K562 (cell line): ENCODE data around the gene ARFRP1. TPM values are rescaled to one million over a fixed set of nuclear protein-coding genes. Genes with fewer than 3 reads are reported as not detected.
A peak's percentile ranks its signal among the peaks of the same experiment; 100 is the strongest.

Source experiments
- CCAR2 ChIP-seq: fragments of 200-400 bp; formaldehyde crosslinking; IDR thresholded peaks from 2 replicates; pipeline ENCODE4 v1.6.1; 2017; ENCODE audit warnings: mild to moderate bottlenecking, low read depth, low read length
- CEBPZ ChIP-seq: fragments of 150-350 bp; IDR thresholded peaks from 2 replicates; pipeline ENCODE4 v1.6.1; 2014; ENCODE audit warnings: low read depth, mild to moderate bottlenecking, low read length, borderline replicate concordance
- FOXK1 ChIP-seq: sonication (generic); formaldehyde crosslinking; IDR thresholded peaks from 2 replicates; pipeline ENCODE4 v1.8.0; 2022; ENCODE audit warnings: missing genetic modification reagents, mild to moderate bottlenecking, borderline replicate concordance
- KHSRP ChIP-seq: fragments of 450-650 bp; IDR thresholded peaks from 2 replicates; pipeline ENCODE4 v1.6.1; 2017
- NFE2 ChIP-seq: IDR thresholded peaks from 2 replicates; pipeline ENCODE4 v1.6.1; 2014; ENCODE audit warnings: antibody characterized with exemption, low read depth
- PTBP1 ChIP-seq: fragments of 200-400 bp; formaldehyde crosslinking; IDR thresholded peaks from 2 replicates; pipeline ENCODE4 v1.6.1; 2017; ENCODE audit warnings: low read depth, low read length
- RBFOX2 ChIP-seq: fragments of 200-400 bp; formaldehyde crosslinking; IDR thresholded peaks from 2 replicates; pipeline ENCODE4 v1.6.1; 2017; ENCODE audit warnings: low read depth, mild to moderate bottlenecking, low read length, moderate library complexity
- ZNF12 ChIP-seq: sonication (generic); formaldehyde crosslinking; IDR thresholded peaks from 2 replicates; pipeline ENCODE4 v1.4.0; 2020; ENCODE audit warnings: mild to moderate bottlenecking, missing genetic modification reagents
- ZNF695 ChIP-seq: fragments of 450-650 bp; formaldehyde crosslinking; IDR thresholded peaks from 2 replicates; pipeline ENCODE4 v1.4.0; 2020; ENCODE audit warnings: mild to moderate bottlenecking, moderate library complexity
- ZNF707 ChIP-seq: fragments of 250-450 bp; sonication (Bioruptor Pico); conservative IDR thresholded peaks from 2 replicates; pipeline ENCODE4 v1.8.0; 2022; ENCODE audit warnings: inconsistent platforms, mild to moderate bottlenecking, moderate library complexity
- polyA plus RNA-seq, 8 experiments: library from polyadenylated mRNA; depleted of rRNA in 4 of 8; stranded (reverse) in 5 of 8; unstranded in 3 of 8; fragments of >200 nt; fragmentation: Nextera tagmentation in 2 of 8; fragmentation: Illumina TruSeq in 1 of 8; extraction: Ambion mirVana in 2 of 8; extraction: Trizol in 1 of 8; gene quantifications; 2 replicates each; pipeline versions ENCODE4 v1.2.1 to v1.2.3, GENCODE V29; 2011 to 2014; ENCODE audit warnings: inconsistent platforms in 1 of 8, missing spikeins in 1 of 8
- total RNA-seq, 7 experiments: library from RNA; depleted of rRNA in 6 of 7; stranded (reverse); fragments of >200 nt in 6 of 7; fragmentation: Illumina TruSeq in 2 of 7; extraction: Trizol in 2 of 7; gene quantifications; 2 replicates each; pipeline versions ENCODE4 v1.2.1 to v1.2.3, GENCODE V29; 2011 to 2021; ENCODE audit warnings: low replicate concordance in 1 of 7
- TF ChIP-seq, protein P1 (sequence below): IDR thresholded peaks from 3 replicates; pipeline ENCODE4 v1.6.1; 2011; ENCODE audit warnings: borderline replicate concordance, mild to moderate bottlenecking, moderate library complexity; ENCODE audit not compliant: insufficient read length; ENCODE audit errors: extremely low read depth
- TF ChIP-seq, protein P2 (sequence below): fragments of 450-650 bp; IDR thresholded peaks from one replicate; pipeline ENCODE4 v1.6.1; 2018; ENCODE audit warnings: mild to moderate bottlenecking, moderate library complexity; ENCODE audit not compliant: partially characterized antibody
- TF ChIP-seq, protein P3 (sequence below): sonication (generic); formaldehyde crosslinking; IDR thresholded peaks from 2 replicates; pipeline ENCODE4 v1.5.0; 2020; ENCODE audit warnings: missing genetic modification reagents
- TF ChIP-seq, protein P4 (sequence below): fragments of 250-450 bp; sonication (Bioruptor Pico); IDR thresholded peaks from 2 replicates; pipeline ENCODE4 v1.8.0; 2022; ENCODE audit warnings: inconsistent platforms

ARFRP1 gene
- total and polyA plus RNA-seq, 9 of the 15 experiments (the other 6 are each of a cell fraction or from before 2014, with no cell fraction given), result 2.2 to 78.9 (median 37.3) TPM

- TF ChIP-seq, protein P1, sequence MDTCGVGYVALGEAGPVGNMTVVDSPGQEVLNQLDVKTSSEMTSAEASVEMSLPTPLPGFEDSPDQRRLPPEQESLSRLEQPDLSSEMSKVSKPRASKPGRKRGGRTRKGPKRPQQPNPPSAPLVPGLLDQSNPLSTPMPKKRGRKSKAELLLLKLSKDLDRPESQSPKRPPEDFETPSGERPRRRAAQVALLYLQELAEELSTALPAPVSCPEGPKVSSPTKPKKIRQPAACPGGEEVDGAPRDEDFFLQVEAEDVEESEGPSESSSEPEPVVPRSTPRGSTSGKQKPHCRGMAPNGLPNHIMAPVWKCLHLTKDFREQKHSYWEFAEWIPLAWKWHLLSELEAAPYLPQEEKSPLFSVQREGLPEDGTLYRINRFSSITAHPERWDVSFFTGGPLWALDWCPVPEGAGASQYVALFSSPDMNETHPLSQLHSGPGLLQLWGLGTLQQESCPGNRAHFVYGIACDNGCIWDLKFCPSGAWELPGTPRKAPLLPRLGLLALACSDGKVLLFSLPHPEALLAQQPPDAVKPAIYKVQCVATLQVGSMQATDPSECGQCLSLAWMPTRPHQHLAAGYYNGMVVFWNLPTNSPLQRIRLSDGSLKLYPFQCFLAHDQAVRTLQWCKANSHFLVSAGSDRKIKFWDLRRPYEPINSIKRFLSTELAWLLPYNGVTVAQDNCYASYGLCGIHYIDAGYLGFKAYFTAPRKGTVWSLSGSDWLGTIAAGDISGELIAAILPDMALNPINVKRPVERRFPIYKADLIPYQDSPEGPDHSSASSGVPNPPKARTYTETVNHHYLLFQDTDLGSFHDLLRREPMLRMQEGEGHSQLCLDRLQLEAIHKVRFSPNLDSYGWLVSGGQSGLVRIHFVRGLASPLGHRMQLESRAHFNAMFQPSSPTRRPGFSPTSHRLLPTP, result no peak
- TF ChIP-seq ZNF12 (CRISPR knock-in tag) (no peak), ZNF695 (CRISPR knock-in tag) (no peak), ZNF707 (CRISPR knock-in tag) (no peak), RBFOX2 (peak; percentile 89), NFE2 (no peak), FOXK1 (no peak), CCAR2 (no peak), PTBP1 (no peak), KHSRP (no peak), CEBPZ (no peak)
- TF ChIP-seq, protein P2, sequence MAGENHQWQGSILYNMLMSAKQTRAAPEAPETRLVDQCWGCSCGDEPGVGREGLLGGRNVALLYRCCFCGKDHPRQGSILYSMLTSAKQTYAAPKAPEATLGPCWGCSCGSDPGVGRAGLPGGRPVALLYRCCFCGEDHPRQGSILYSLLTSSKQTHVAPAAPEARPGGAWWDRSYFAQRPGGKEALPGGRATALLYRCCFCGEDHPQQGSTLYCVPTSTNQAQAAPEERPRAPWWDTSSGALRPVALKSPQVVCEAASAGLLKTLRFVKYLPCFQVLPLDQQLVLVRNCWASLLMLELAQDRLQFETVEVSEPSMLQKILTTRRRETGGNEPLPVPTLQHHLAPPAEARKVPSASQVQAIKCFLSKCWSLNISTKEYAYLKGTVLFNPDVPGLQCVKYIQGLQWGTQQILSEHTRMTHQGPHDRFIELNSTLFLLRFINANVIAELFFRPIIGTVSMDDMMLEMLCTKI, result no peak
- TF ChIP-seq, protein P3, sequence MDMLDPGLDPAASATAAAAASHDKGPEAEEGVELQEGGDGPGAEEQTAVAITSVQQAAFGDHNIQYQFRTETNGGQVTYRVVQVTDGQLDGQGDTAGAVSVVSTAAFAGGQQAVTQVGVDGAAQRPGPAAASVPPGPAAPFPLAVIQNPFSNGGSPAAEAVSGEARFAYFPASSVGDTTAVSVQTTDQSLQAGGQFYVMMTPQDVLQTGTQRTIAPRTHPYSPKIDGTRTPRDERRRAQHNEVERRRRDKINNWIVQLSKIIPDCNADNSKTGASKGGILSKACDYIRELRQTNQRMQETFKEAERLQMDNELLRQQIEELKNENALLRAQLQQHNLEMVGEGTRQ (CRISPR knock-in tag), result no peak
- TF ChIP-seq, protein P4, sequence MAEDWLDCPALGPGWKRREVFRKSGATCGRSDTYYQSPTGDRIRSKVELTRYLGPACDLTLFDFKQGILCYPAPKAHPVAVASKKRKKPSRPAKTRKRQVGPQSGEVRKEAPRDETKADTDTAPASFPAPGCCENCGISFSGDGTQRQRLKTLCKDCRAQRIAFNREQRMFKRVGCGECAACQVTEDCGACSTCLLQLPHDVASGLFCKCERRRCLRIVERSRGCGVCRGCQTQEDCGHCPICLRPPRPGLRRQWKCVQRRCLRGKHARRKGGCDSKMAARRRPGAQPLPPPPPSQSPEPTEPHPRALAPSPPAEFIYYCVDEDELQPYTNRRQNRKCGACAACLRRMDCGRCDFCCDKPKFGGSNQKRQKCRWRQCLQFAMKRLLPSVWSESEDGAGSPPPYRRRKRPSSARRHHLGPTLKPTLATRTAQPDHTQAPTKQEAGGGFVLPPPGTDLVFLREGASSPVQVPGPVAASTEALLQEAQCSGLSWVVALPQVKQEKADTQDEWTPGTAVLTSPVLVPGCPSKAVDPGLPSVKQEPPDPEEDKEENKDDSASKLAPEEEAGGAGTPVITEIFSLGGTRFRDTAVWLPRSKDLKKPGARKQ, result no peak
Observed at GRCh38 chr20:63707558-63708300, at the start of gene ARFRP1, which contains the start of gene ZGPAT (continued).
